H1 (cell line): Measurements from ENCODE around the gene BCL2A1. TPM values are rescaled to one million over a fixed set of nuclear protein-coding genes. Genes with fewer than 3 reads are reported as not detected.
A peak's percentile ranks its signal among the peaks of the same experiment; 100 is the strongest.

Experiments
- CTCF ChIA-PET: fragments of 300-600 bp; sonication (Branson Sonifier 250); formaldehyde crosslinking; loops from one replicate; lab custom pipeline; 2021; ENCODE audit not compliant: partially characterized antibody; lab: Charles Lee
- POLR2A ChIA-PET: fragments of 300-600 bp; sonication (Branson Sonifier 250); formaldehyde crosslinking; loops from one replicate; lab custom pipeline; 2021; ENCODE audit warnings: inconsistent platforms; ENCODE audit not compliant: partially characterized antibody; lab: Charles Lee
- DNase-seq, 2 experiments: peaks; one replicate each; pipeline versions ENCODE4 v3.0.0 to v3.0.0-alpha.2; 2010 to 2022; ENCODE audit warnings: low spot score in 2 of 2, low read depth in 1 of 2, mixed read lengths in 1 of 2
- FAIRE-seq: peaks from 2 replicates; lab custom pipeline; 2011; peaks lifted over from hg19 to GRCh38; lab: Jason Lieb, UNC
- H2AFZ ChIP-seq: 2 replicates; pipeline ENCODE4 v1.8.1; 2012; ENCODE audit warnings: low read length, inconsistent platforms
- H2AK5ac ChIP-seq: 2 replicates; pipeline ENCODE4 v1.6.1; 2013; ENCODE audit warnings: low read depth, low read length
- H2BK120ac ChIP-seq: replicated peaks from 2 replicates; pipeline ENCODE3; 2013; ENCODE audit warnings: low read depth, low read length, inconsistent platforms
- H2BK12ac ChIP-seq: 2 replicates; pipeline ENCODE4 v1.6.1; 2013; ENCODE audit warnings: low read depth, low read length
- H2BK15ac ChIP-seq: 2 replicates; pipeline ENCODE4 v1.6.1; 2013; ENCODE audit warnings: low read length
- H2BK20ac ChIP-seq: 2 replicates; pipeline ENCODE4 v1.6.1; 2013; ENCODE audit warnings: low read length
- H2BK5ac ChIP-seq: 2 replicates; pipeline ENCODE4 v1.6.1; 2013; ENCODE audit warnings: low read depth, low read length
- H3K14ac ChIP-seq: 2 replicates; pipeline ENCODE4 v1.6.1; 2013; ENCODE audit warnings: inconsistent platforms; ENCODE audit not compliant: insufficient read length
- H3K18ac ChIP-seq: 2 replicates; pipeline ENCODE4 v1.6.1; 2013; ENCODE audit warnings: low read length; ENCODE audit errors: extremely low read depth
- H3K23ac ChIP-seq: 2 replicates; pipeline ENCODE4 v1.6.1; 2013; ENCODE audit warnings: inconsistent platforms; ENCODE audit not compliant: insufficient read length
- H3K23me2 ChIP-seq: 2 replicates; pipeline ENCODE4 v1.6.1; 2013; ENCODE audit warnings: low read depth, low read length
- H3K27ac ChIP-seq: 2 replicates; pipeline ENCODE4 v1.6.1; 2011; ENCODE audit warnings: low read depth, low read length, inconsistent platforms
- H3K27me3 ChIP-seq, 4 experiments: replicated peaks in 1 of 4; 1 replicate in 1 of 4; 2 replicates in 3 of 4; pipeline versions ENCODE4 v1.6.1 to v1.8.1; 2011 to 2013; ENCODE audit warnings: low read length in 3 of 4, mild to moderate bottlenecking in 3 of 4, inconsistent platforms in 2 of 4, mixed read lengths in 2 of 4, moderate library complexity in 1 of 4; ENCODE audit not compliant: control insufficient read depth in 3 of 4, insufficient read depth in 3 of 4; ENCODE audit errors: extremely low read depth in 1 of 4
- H3K36me3 ChIP-seq, 4 experiments: 2 replicates each; pipeline versions ENCODE4 v1.6.1 to v1.8.1; 2011 to 2013; ENCODE audit warnings: mild to moderate bottlenecking in 4 of 4, low read length in 3 of 4, moderate library complexity in 2 of 4, control low read depth in 1 of 4, inconsistent platforms in 1 of 4; ENCODE audit not compliant: insufficient read depth in 4 of 4, control insufficient read depth in 2 of 4
- H3K4ac ChIP-seq: replicated peaks from 2 replicates; pipeline ENCODE3; 2013; ENCODE audit warnings: low read length, low read depth, mixed read lengths, inconsistent platforms; ENCODE audit not compliant: insufficient read length
- H3K4me1 ChIP-seq, 4 experiments: replicated peaks in 1 of 4; 1 replicate in 1 of 4; 2 replicates in 3 of 4; pipeline versions ENCODE4 v1.6.1 to v1.8.1; 2011 to 2013; ENCODE audit warnings: low read length in 3 of 4, inconsistent platforms in 2 of 4, mixed read lengths in 1 of 4; ENCODE audit not compliant: insufficient read depth in 4 of 4, control insufficient read depth in 3 of 4
- H3K4me2 ChIP-seq, 2 experiments: 2 replicates each; pipeline versions ENCODE4 v1.6.1 to v1.8.1; 2011 to 2013; ENCODE audit warnings: low read depth in 2 of 2, low read length in 2 of 2, control low read depth in 1 of 2, inconsistent platforms in 1 of 2, mild to moderate bottlenecking in 1 of 2; ENCODE audit not compliant: insufficient read depth in 1 of 2
- H3K4me3 ChIP-seq, 4 experiments: fragments of 200-600, 300-600 bp in 1 of 4; sonication (generic), shearing (Covaris generic), sonication (Bioruptor Twin) in 1 of 4; 2 replicates each; pipeline versions ENCODE4 v1.5.1 to v1.8.1; 2011 to 2016; ENCODE audit warnings: low read length in 4 of 4, low read depth in 3 of 4, control low read depth in 2 of 4, inconsistent platforms in 2 of 4, mild to moderate bottlenecking in 2 of 4, mixed read lengths in 1 of 4, moderate library complexity in 1 of 4; ENCODE audit not compliant: insufficient read depth in 2 of 4; ENCODE audit errors: extremely low read depth in 1 of 4
- H3K56ac ChIP-seq: replicated peaks from 2 replicates; pipeline ENCODE3; 2013; ENCODE audit warnings: low read depth, mild to moderate bottlenecking, mixed read lengths, low read length, inconsistent platforms; ENCODE audit not compliant: insufficient read length
- H3K79me1 ChIP-seq: 2 replicates; pipeline ENCODE4 v1.6.1; 2013; ENCODE audit warnings: low read depth, low read length, control low read depth
- H3K79me2 ChIP-seq, 2 experiments: 2 replicates each; pipeline versions ENCODE4 v1.6.1 to v1.8.1; 2012 to 2013; ENCODE audit warnings: low read length in 2 of 2, mild to moderate bottlenecking in 2 of 2, inconsistent platforms in 1 of 2; ENCODE audit not compliant: insufficient read depth in 2 of 2, control insufficient read depth in 1 of 2
- H3K9ac ChIP-seq, 4 experiments: replicated peaks in 1 of 4; 1 replicate in 1 of 4; 2 replicates in 3 of 4; pipeline versions ENCODE4 v1.6.1 to v1.8.1; 2011 to 2013; ENCODE audit warnings: low read depth in 3 of 4, low read length in 3 of 4, control low read depth in 2 of 4, mild to moderate bottlenecking in 2 of 4, moderate library complexity in 2 of 4, inconsistent platforms in 1 of 4; ENCODE audit errors: extremely low read depth in 1 of 4
- H3K9me3 ChIP-seq, 2 experiments: 2 replicates each; pipeline versions ENCODE4 v1.6.1 to v1.8.1; 2012 to 2013; ENCODE audit warnings: mild to moderate bottlenecking in 2 of 2, moderate library complexity in 2 of 2, control low read depth in 1 of 2, inconsistent platforms in 1 of 2, low read depth in 1 of 2, low read length in 1 of 2, mixed read lengths in 1 of 2; ENCODE audit not compliant: insufficient read depth in 2 of 2
- H4K20me1 ChIP-seq, 2 experiments: replicated peaks in 1 of 2; 2 replicates each; pipeline versions ENCODE3 to v1.8.1; 2011 to 2013; ENCODE audit warnings: inconsistent platforms in 2 of 2, low read length in 2 of 2, mild to moderate bottlenecking in 1 of 2; ENCODE audit not compliant: insufficient read depth in 2 of 2, control insufficient read depth in 1 of 2
- H4K5ac ChIP-seq: 2 replicates; pipeline ENCODE4 v1.6.1; 2013; ENCODE audit warnings: low read length, low read depth, mixed read lengths, inconsistent platforms; ENCODE audit not compliant: insufficient read length
- H4K8ac ChIP-seq: 2 replicates; pipeline ENCODE4 v1.8.0; 2013; ENCODE audit warnings: mild to moderate bottlenecking, moderate library complexity, low read length, inconsistent platforms; ENCODE audit not compliant: insufficient read depth; ENCODE audit errors: extremely low read depth
- H4K91ac ChIP-seq: replicated peaks from 2 replicates; pipeline ENCODE3; 2013; ENCODE audit warnings: low read length, mixed read lengths, inconsistent platforms; ENCODE audit not compliant: insufficient read length
- CEBPB ChIP-seq: IDR thresholded peaks from 2 replicates; pipeline ENCODE4 v1.6.1; 2012; ENCODE audit warnings: low read depth, low read length
- TEAD4 ChIP-seq: IDR thresholded peaks from 2 replicates; pipeline ENCODE4 v1.6.1; 2012; ENCODE audit warnings: low read depth, low read length, inconsistent platforms, mixed read lengths
- WGBS, 2 experiments: shearing (Covaris generic) in 1 of 2; methylation state at CpG; one replicate each; pipeline versions ENCODE4 v1.1.6 to v1.1.7; 2013 to 2015; ENCODE audit warnings: low lambda C conversion rate in 2 of 2, mixed read lengths in 2 of 2, inconsistent platforms in 1 of 2, low coverage in 1 of 2, missing lambda C conversion rate in 1 of 2; ENCODE audit not compliant: insufficient replicate concordance in 2 of 2, insufficient coverage in 1 of 2, insufficient read length in 1 of 2; ENCODE audit errors: extremely low coverage in 1 of 2, missing lambda C conversion rate in 1 of 2; 5-methylcytosine and 5-hydroxymethylcytosine counted together
- polyA plus RNA-seq, 7 experiments: library from polyadenylated mRNA; depleted of rRNA in 3 of 7; stranded (reverse) in 5 of 7; unstranded in 2 of 7; fragments of >200 nt in 5 of 7; fragments of 200-250 nt in 2 of 7; gene quantifications; 1 replicate in 5 of 7; 2 replicates in 1 of 7; 4 replicates in 1 of 7; pipeline versions ENCODE4 v1.2.1 to v1.2.3, GENCODE V29; 2011 to 2013; ENCODE audit warnings: missing spikeins in 2 of 7, mixed read lengths in 2 of 7
- total RNA-seq: library from RNA; stranded (reverse); fragmentation: NEBNext Ultra II Directional; extraction: Animal tissue kit (Norgen Biotek cat#: 25700); gene quantifications from 2 replicates; pipeline ENCODE4 v1.2.1, GENCODE V29; 2021

The BCL2A1 gene
- total and polyA plus RNA-seq, 2 of the 8 experiments (the other 6 are each of a cell fraction or from before 2014, with no cell fraction given), result not detected

- no peak overlapping the region for H3K56ac ChIP-seq
- no peak overlapping the region for H3K9ac ChIP-seq
- H3K4me3 ChIP-seq, result no peak overlapping the region
- CTCF ChIA-PET, result interaction anchor here (0.6 to 1.3 kb wide), 5 partner anchors 10 to 684 kb away, joined by 3 to 6 read pairs (median 4); no protein-coding TSS in a partner anchor
- POLR2A ChIA-PET, result interaction anchor here (1.6 kb wide), 1 partner anchor 79 kb away, joined by 5 read pairs; no protein-coding TSS in a partner anchor
- H3K4ac ChIP-seq, result no peak overlapping the region
- no peaks in the 10 kb centered on the region for H3K79me2 ChIP-seq
- H3K9me3 ChIP-seq, result no peaks in the 10 kb centered on the region
- no peak overlapping the region for H2BK120ac ChIP-seq
- no peaks in the 10 kb centered on the region for H3K4me1 ChIP-seq
- H2AFZ ChIP-seq, result no peak overlapping the region
- no peak overlapping the region for H3K18ac ChIP-seq
- no peak overlapping the region for H4K8ac ChIP-seq
- H3K27ac ChIP-seq, result no peak overlapping the region
- no peaks in the 10 kb centered on the region for H3K23me2 ChIP-seq
- H3K79me1 ChIP-seq, result no peaks in the 10 kb centered on the region
- no peak overlapping the region for H3K4me2 ChIP-seq
- no peak overlapping the region for H3K14ac ChIP-seq
- H2AK5ac ChIP-seq, result no peak overlapping the region
- H2BK20ac ChIP-seq, result no peak overlapping the region; the same call in 1 of the 2 replicates
- H3K36me3 ChIP-seq, result no peaks in the 10 kb centered on the region
- H4K20me1 ChIP-seq, result no peaks in the 10 kb centered on the region
- 94% methylated on average over 3 of the region's 3 CpGs; no CpG with 5 or more reads in 1 of the 2 experiments for WGBS, 2 experiments
- peak overlapping the region; percentile 37 for H4K91ac ChIP-seq
- no peak overlapping the region for H4K5ac ChIP-seq
- FAIRE-seq (no peak), DNase-seq (no peak)
- H2BK5ac ChIP-seq, result peak overlapping the region; percentile 98; the same call in 1 of the 2 replicates
- H2BK12ac ChIP-seq, result no peak overlapping the region
- TF ChIP-seq TEAD4, result no peak
- no peak for TF ChIP-seq CEBPB
- no peak overlapping the region for H2BK15ac ChIP-seq
- no peaks in the 10 kb centered on the region for H3K27me3 ChIP-seq
- H3K23ac ChIP-seq, result no peak overlapping the region
These were observed 31.3 kb upstream of the BCL2A1 start for GRCh38 chr15:80002267-80002666.
